GM12874 (cell line): ENCODE results near the gene CAMK2G.

Experiments used
- TF ChIP-seq, protein P1 (sequence below): IDR thresholded peaks from 2 replicates; pipeline ENCODE4 v1.5.1; 2011; ENCODE audit warnings: low read depth, mild to moderate bottlenecking, control low read depth, low read length, moderate library complexity; ENCODE audit not compliant: insufficient read depth

The CAMK2G gene

GRCh38 chr10:73789659-73790055, 84.7 kb downstream of the CAMK2G start:
- TF ChIP-seq, protein P1, sequence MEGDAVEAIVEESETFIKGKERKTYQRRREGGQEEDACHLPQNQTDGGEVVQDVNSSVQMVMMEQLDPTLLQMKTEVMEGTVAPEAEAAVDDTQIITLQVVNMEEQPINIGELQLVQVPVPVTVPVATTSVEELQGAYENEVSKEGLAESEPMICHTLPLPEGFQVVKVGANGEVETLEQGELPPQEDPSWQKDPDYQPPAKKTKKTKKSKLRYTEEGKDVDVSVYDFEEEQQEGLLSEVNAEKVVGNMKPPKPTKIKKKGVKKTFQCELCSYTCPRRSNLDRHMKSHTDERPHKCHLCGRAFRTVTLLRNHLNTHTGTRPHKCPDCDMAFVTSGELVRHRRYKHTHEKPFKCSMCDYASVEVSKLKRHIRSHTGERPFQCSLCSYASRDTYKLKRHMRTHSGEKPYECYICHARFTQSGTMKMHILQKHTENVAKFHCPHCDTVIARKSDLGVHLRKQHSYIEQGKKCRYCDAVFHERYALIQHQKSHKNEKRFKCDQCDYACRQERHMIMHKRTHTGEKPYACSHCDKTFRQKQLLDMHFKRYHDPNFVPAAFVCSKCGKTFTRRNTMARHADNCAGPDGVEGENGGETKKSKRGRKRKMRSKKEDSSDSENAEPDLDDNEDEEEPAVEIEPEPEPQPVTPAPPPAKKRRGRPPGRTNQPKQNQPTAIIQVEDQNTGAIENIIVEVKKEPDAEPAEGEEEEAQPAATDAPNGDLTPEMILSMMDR, result no peak

DNA sequence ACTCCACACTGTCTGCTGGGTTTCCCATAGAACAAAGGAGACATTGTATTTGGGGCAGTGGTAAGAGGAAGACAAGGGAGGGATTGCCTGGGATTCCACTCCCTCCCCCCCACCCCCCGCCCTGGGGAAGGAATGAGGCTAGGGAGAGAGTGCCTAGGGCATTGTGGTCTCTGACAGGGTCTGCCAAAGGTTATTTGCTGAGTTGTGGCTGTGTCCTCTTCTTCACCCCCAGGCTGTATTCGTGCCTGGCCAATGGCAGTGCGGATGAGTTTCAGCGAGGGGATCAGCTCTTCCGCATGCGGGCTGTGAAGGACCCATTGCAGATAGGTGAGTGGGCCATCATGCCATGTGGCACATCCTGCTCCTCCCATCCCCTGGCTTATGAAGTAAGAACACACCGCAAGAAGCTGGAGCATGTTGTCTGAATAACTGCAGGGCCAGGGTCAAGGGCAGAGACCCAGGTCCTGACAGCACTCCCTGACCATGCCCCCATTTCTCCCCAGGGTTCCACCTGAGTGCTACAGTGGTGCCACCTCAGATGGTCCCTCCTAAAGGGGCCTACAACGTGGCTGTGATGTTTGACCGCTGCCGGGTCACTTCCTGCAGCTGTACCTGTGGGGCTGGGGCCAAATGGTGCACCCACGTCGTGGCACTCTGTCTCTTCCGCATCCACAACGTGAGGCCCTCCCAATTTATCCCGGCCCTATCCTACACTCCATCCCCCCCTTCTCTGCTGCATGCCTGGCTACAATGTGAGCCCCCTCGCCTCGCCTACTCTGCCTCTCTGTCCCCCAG, 85.3 kb downstream of the CAMK2G start:
- TF ChIP-seq, protein P1, result no peak

GRCh38 chr10:73786512-73786885, 87.9 kb downstream of the CAMK2G start:
- TF ChIP-seq, protein P1, result no peak

DNA sequence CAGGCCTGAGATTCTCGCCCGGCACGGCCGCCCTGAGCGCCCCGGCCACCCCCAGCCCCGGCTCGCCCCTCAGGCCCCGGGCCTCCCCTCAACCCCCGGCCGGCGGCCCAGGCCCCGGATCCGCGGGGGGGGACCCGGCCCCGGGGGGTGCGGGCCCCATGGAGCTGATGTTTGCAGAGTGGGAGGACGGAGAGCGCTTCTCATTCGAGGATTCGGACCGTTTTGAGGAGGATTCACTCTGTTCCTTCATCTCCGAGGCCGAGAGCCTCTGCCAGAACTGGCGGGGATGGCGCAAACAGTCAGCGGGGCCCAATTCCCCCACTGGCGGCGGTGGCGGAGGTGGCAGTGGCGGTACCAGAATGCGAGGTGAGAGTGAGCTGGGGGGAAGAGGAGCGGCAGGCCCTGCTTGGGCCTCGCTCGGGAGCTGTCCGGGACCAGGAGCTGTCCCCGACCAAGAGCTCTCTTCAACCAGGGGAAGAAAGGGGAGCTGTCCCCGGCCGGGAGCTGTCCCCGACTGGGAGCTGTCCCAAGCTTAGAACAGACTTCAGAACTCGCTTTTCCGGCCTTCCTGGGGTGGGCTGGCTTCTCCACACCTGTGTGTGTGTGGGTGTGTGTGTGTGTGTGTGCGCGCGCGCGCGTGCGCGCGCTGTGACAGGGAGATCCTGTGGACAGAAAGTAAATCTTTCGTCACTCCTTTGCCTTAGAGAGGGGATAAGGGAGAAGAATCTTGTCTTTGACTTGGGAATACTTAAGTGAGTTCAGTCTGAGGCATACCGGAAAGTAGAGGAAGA, 88.4 kb downstream of the CAMK2G start:
- TF ChIP-seq, protein P1, result no peak

DNA sequence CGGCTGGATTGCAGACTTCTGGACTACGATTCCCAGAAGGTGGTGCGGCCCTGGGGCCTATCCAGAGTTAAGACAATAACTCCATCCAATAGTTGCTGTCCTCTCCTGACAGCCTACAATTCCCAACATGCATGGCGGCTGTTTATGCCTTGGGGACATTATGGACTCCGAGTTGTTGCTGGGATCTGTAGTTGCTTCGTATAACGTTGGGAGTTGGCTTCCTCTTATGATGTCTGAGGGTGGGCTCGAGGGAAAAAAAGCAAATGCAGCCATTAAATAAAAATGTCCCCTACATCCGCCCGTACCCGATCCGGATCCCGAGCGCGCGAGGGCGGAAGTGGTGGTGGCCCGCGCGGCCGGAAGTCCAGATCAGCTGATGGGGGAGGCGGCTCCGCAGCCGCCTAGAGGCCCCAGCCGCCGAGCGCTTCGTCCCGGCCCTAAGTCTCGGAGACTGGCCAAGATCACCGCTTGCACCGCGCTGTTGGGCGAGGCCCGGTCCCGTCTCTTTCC, 89.1 kb downstream of the CAMK2G start, which contains the start of gene ZSWIM8:
TSS of gene ZSWIM8 (plus strand) at position 396 of the 510 bp plus-strand sequence. CDS start 273 bp downstream, outside the sequence.
- TF ChIP-seq, protein P1, result no peak

DNA sequence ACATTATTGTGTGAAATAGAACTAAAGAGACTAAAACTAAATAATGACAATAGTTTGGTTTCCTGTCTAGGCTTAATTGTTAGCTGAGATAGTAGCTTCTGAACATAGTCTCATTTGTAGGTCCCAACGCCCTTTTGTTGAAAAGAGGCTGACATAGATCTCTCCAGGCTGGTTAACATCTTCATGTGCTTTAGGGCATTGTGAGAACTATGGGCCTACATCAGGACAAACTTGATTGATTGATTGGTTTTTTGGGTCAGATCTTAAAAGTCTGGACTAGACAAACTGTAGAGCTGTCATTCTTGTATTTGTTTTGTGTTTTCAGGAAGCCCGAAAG, 91.6 kb downstream of the CAMK2G start:
- TF ChIP-seq, protein P1, result no peak
